CD14-positive monocyte (primary cell): ENCODE results near the gene TRA2A. TPM values are rescaled to one million over a fixed set of nuclear protein-coding genes. Genes with fewer than 3 reads are reported as not detected.
A peak's percentile ranks its signal among the peaks of the same experiment; 100 is the strongest.

ENCODE experiments used
- DNase-seq, 3 donors: peaks; one replicate each; pipeline ENCODE4 v3.0.0-alpha.2; 2011 to 2022
- H2AFZ ChIP-seq: 2 replicates; pipeline ENCODE4 v1.6.0; 2012; ENCODE audit warnings: mild to moderate bottlenecking, low read depth, low read length, inconsistent platforms; ENCODE audit not compliant: insufficient read depth, poor library complexity, severe bottlenecking
- H3K27ac ChIP-seq, 2 donors: 1 replicate in 1 of 2; 2 replicates in 1 of 2; pipeline ENCODE4 v1.5.1; 2012 to 2013; ENCODE audit warnings: low read length in 2 of 2, control low read depth in 1 of 2, inconsistent platforms in 1 of 2, low read depth in 1 of 2, mild to moderate bottlenecking in 1 of 2
- H3K27me3 ChIP-seq, 2 donors: one replicate each; pipeline versions ENCODE4 v1.6.0 to v1.6.1; 2011 to 2013; ENCODE audit warnings: low read length in 2 of 2; ENCODE audit not compliant: control insufficient read depth in 2 of 2, insufficient read depth in 2 of 2
- H3K36me3 ChIP-seq, 2 donors: replicated peaks in 1 of 2; 1 replicate in 1 of 2; 2 replicates in 1 of 2; pipeline versions ENCODE4 v1.5.1 to v1.6.1; 2012 to 2013; ENCODE audit warnings: low read length in 2 of 2, control low read depth in 1 of 2, inconsistent platforms in 1 of 2, mild to moderate bottlenecking in 1 of 2; ENCODE audit not compliant: insufficient read depth in 2 of 2, control insufficient read depth in 1 of 2
- H3K4me1 ChIP-seq, 2 donors: 1 replicate in 1 of 2; 2 replicates in 1 of 2; pipeline versions ENCODE4 v1.5.1 to v1.6.1; 2012 to 2013; ENCODE audit warnings: low read length in 2 of 2, control low read depth in 1 of 2, inconsistent platforms in 1 of 2, mild to moderate bottlenecking in 1 of 2, moderate library complexity in 1 of 2; ENCODE audit not compliant: insufficient read depth in 2 of 2, control insufficient read depth in 1 of 2
- H3K4me2 ChIP-seq: replicated peaks from 2 replicates; pipeline ENCODE3; 2012; ENCODE audit warnings: low read length, moderate library complexity, mild to moderate bottlenecking; ENCODE audit not compliant: poor library complexity, severe bottlenecking; ENCODE audit errors: extremely low read depth
- H3K4me3 ChIP-seq, 3 experiments: fragments of 200-600 bp in 1 of 3; sonication (generic) in 1 of 3; replicated peaks in 1 of 3; 1 replicate in 2 of 3; 2 replicates in 1 of 3; pipeline ENCODE4 v1.5.1; 2011 to 2013; ENCODE audit warnings: low read length in 3 of 3, mild to moderate bottlenecking in 3 of 3, control low read depth in 2 of 3, low read depth in 2 of 3, inconsistent platforms in 1 of 3, moderate library complexity in 1 of 3
- H3K79me2 ChIP-seq: 2 replicates; pipeline ENCODE4 v1.6.0; 2012; ENCODE audit warnings: mild to moderate bottlenecking, control low read depth, inconsistent platforms, low read length, moderate library complexity; ENCODE audit not compliant: insufficient read depth
- H3K9ac ChIP-seq: 2 replicates; pipeline ENCODE4 v1.6.0; 2017; ENCODE audit warnings: low read length, mild to moderate bottlenecking; ENCODE audit not compliant: insufficient read depth, poor library complexity, severe bottlenecking
- H3K9me3 ChIP-seq, 2 donors: replicated peaks in 1 of 2; 1 replicate in 1 of 2; 2 replicates in 1 of 2; pipeline versions ENCODE4 v1.5.1 to v1.6.1; 2012 to 2013; ENCODE audit warnings: low read length in 2 of 2, control low read depth in 1 of 2; ENCODE audit not compliant: control insufficient read depth in 1 of 2, insufficient read depth in 1 of 2
- H4K20me1 ChIP-seq: 2 replicates; pipeline ENCODE4 v1.6.0; 2012; ENCODE audit warnings: mild to moderate bottlenecking, low read length, control low read depth, moderate library complexity; ENCODE audit not compliant: insufficient read depth
- H3K27ac Mint-ChIP-seq, 7 donors: one replicate each; pipeline ENCODE4 v1.8.0; 2020; ENCODE audit warnings: mild to moderate bottlenecking in 7 of 7, mixed read lengths in 7 of 7, moderate library complexity in 6 of 7, inconsistent platforms in 2 of 7
- H3K27me3 Mint-ChIP-seq, 3 donors: one replicate each; pipeline ENCODE4 v1.8.0; 2021 to 2022; ENCODE audit warnings: low read depth in 3 of 3, mild to moderate bottlenecking in 3 of 3, mixed read lengths in 3 of 3, moderate library complexity in 3 of 3, inconsistent platforms in 1 of 3
- H3K36me3 Mint-ChIP-seq, 2 donors: one replicate each; pipeline ENCODE4 v1.8.0; 2020; ENCODE audit warnings: mixed read lengths in 2 of 2, inconsistent platforms in 1 of 2, mild to moderate bottlenecking in 1 of 2
- H3K4me1 Mint-ChIP-seq: one replicate; pipeline ENCODE4 v1.8.0; 2020; ENCODE audit warnings: mild to moderate bottlenecking, mixed read lengths
- H3K4me3 Mint-ChIP-seq, 2 donors: one replicate each; pipeline ENCODE4 v1.8.0; 2020; ENCODE audit warnings: mild to moderate bottlenecking in 2 of 2, mixed read lengths in 2 of 2, moderate library complexity in 1 of 2
- H3K9me3 Mint-ChIP-seq, 7 donors: one replicate each; pipeline ENCODE4 v1.8.0; 2020 to 2022; ENCODE audit warnings: mixed read lengths in 7 of 7, mild to moderate bottlenecking in 6 of 7, moderate library complexity in 6 of 7, inconsistent platforms in 2 of 7
- WGBS: methylation state at CpG from one replicate; pipeline ENCODE4 v1.1.5; 2013; ENCODE audit warnings: missing lambda C conversion rate; ENCODE audit not compliant: insufficient coverage; 5-methylcytosine and 5-hydroxymethylcytosine counted together
- intact Hi-C, 2 donors: fragments of 100-400 bp; cut with micrococcal nuclease; formaldehyde crosslinking; loops; one replicate each; pipeline versions ENCODE4 v1.15.0 to v1.15.1; 2023
- polyA plus RNA-seq, 3 donors: library from polyadenylated mRNA; depleted of rRNA in 1 of 3; unstranded in 2 of 3; stranded (reverse) in 1 of 3; fragments of 300-500 nt in 2 of 3; fragments of >200 nt in 1 of 3; fragmentation: Illumina TruSeq in 2 of 3; gene quantifications; 1 replicate in 2 of 3; 2 replicates in 1 of 3; pipeline ENCODE4 v1.2.3, GENCODE V29; 2012 to 2021
- TF ChIP-seq, protein P1 (sequence below): fragments of 200-600 bp; IDR thresholded peaks from one replicate; pipeline ENCODE4 v1.8.0; 2022; ENCODE audit warnings: antibody characterized with exemption, mild to moderate bottlenecking

The TRA2A gene
- polyA plus RNA-seq, 3 donors = 31.2 to 92.8 (median 46.6) TPM

DNA sequence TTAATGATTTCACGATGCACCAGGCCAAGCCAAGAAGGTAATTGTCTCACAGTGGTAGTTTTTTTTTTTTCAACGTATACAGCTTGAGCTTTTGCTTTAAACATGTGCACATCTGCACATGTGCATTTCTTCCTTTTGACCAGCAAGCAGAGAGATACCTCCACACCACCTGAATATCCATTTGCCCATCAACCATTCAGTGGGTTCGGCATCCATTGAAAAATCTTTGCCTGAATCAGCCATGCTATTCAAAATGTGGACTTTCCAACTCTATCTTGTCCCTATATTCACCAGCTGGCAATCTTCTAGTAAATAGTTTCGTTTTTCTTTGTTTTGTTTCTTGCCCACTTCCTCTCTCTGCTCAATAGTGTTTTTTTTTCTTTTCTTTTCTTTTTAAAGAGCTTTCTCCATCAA, 7.7 kb upstream of the TRA2A start:
- Histone ChIP-seq H3K4me1 (peaks cover 4 to 9% of the 10 kb centered on the region in 2 donors), H2AFZ (peak overlapping the region; percentile 41), H3K4me2 (no peak overlapping the region), H3K4me3 (no peak overlapping the region), H3K79me2 (no peaks in the 10 kb centered on the region), H3K36me3 (no peaks in the 10 kb centered on the region), H3K27ac (peak overlapping the region in 1 of 2 donors; percentile 12), H3K27me3 (no peaks in the 10 kb centered on the region), H3K9ac (no peak overlapping the region), H4K20me1 (no peaks in the 10 kb centered on the region), H3K9me3 (no peaks in the 10 kb centered on the region)
- Mint-ChIP-seq H3K27ac (no peak overlapping the region), H3K36me3 (no peaks in the 10 kb centered on the region), H3K4me1 (peaks cover 8% of the 10 kb centered on the region), H3K27me3 (peaks cover 0 to 1% (median 0%) of the 10 kb centered on the region in 3 donors), H3K9me3 (peaks cover 0 to 2% (median 0%) of the 10 kb centered on the region in 7 donors), H3K4me3 (no peak overlapping the region)
- TF ChIP-seq, protein P1, sequence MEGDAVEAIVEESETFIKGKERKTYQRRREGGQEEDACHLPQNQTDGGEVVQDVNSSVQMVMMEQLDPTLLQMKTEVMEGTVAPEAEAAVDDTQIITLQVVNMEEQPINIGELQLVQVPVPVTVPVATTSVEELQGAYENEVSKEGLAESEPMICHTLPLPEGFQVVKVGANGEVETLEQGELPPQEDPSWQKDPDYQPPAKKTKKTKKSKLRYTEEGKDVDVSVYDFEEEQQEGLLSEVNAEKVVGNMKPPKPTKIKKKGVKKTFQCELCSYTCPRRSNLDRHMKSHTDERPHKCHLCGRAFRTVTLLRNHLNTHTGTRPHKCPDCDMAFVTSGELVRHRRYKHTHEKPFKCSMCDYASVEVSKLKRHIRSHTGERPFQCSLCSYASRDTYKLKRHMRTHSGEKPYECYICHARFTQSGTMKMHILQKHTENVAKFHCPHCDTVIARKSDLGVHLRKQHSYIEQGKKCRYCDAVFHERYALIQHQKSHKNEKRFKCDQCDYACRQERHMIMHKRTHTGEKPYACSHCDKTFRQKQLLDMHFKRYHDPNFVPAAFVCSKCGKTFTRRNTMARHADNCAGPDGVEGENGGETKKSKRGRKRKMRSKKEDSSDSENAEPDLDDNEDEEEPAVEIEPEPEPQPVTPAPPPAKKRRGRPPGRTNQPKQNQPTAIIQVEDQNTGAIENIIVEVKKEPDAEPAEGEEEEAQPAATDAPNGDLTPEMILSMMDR = no peak
- intact Hi-C loops = loop anchor here (10.0 kb wide), 2 partner anchors 55 to 65 kb away; partner anchors contain the start of genes CCDC126 (in 1 of the 2) and IGF2BP3 (in 1 of the 2)
- 86% methylated on average over 1 of the region's 4 CpGs for WGBS
- DNase-seq = no peak

DNA sequence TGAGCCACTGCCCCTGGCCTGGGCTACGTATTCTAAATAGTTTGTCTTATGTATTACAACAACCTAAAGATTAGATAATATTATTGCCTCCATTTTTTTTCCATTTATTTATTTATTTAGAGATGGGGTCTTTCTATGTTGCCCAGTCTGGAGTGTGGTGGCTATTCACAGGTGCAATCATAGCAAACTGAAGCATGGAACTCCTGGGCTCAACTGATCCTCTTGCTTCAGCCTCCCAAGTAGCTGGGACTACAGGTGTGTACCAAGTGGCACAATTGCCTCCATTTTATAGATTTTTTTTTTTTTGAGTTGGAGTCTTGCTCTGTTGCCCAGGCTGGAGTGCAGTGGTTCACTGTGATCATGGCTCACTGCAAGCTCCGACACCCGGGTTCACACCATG, 6.5 kb upstream of the TRA2A start:
- Histone ChIP-seq H3K27me3 (no peaks in the 10 kb centered on the region), H3K9ac (no peak overlapping the region), H3K4me1 (peaks cover 4 to 9% of the 10 kb centered on the region in 2 donors), H3K4me2 (no peak overlapping the region), H3K27ac (no peak overlapping the region), H3K79me2 (no peaks in the 10 kb centered on the region), H3K4me3 (no peak overlapping the region), H4K20me1 (no peaks in the 10 kb centered on the region), H2AFZ (no peak overlapping the region), H3K36me3 (no peaks in the 10 kb centered on the region), H3K9me3 (no peaks in the 10 kb centered on the region)
- H3K27ac Mint-ChIP-seq = no peak overlapping the region
- H3K27me3 Mint-ChIP-seq = no peaks in the 10 kb centered on the region
- no peak for DNase-seq
- intact Hi-C loops = loop anchor here (10.0 kb wide), 2 partner anchors 56 to 64 kb away; partner anchors contain the start of genes CCDC126 (in 1 of the 2) and IGF2BP3 (in 1 of the 2)
- TF ChIP-seq, protein P1 = no peak
- peaks cover 7% of the 10 kb centered on the region for H3K4me1 Mint-ChIP-seq
- H3K4me3 Mint-ChIP-seq = no peak overlapping the region
- 100% methylated on average over 2 of the region's 3 CpGs for WGBS
- peaks cover 0 to 2% (median 0%) of the 10 kb centered on the region in 7 donors for H3K9me3 Mint-ChIP-seq
- no peaks in the 10 kb centered on the region for H3K36me3 Mint-ChIP-seq
